Measurements from ENCODE around the gene SLIT3. TPM values are rescaled to one million over a fixed set of nuclear protein-coding genes. Genes with fewer than 3 reads are reported as not detected.

Gene SLIT3
- total and polyA plus RNA-seq, 2 experiments from 2014 or later, result 58.4 to 96.7 TPM

DNA sequence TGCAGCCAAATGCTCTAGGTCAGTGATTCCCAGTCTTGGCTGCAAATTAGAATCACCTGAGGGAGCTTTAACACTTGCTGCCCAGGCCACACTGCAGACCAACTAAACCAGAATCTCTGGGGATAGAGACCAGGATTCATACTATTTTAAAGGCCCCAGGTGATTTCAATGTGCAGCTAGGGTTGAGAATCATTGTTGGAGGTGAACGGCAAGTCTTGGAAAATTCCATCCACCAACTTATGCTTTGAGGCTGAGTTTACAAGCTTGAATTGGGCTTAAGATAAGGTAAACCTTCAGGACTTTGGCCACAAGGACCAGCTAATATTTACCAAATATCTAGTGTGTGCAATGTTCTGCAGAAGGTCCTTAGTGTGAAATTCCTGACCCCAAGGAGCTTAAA, 27.5 kb downstream of the SLIT3 start:
- Histone ChIP-seq H4K20me1 (ENCODE audit: insufficient read depth, poor library complexity, severe bottlenecking) (no peaks in the 10 kb centered on the region), H3K36me3 (replicated peaks; ENCODE audit: insufficient read depth, low read depth) (no peaks in the 10 kb centered on the region), H3K9me2 (replicated peaks; ENCODE audit: insufficient read depth) (no peaks in the 10 kb centered on the region), H3K9me3 (ENCODE audit: low read depth) (no peaks in the 10 kb centered on the region), H3K27ac (peak overlapping the region; percentile 58), H2AFZ (no peak overlapping the region), H3K4me1 (ENCODE audit: insufficient read depth) (peaks cover 28% of the 10 kb centered on the region), H3K4me2 (peak overlapping the region; percentile 24), H3K27me3 (no peaks in the 10 kb centered on the region), H3K4me3 (no peak overlapping the region), H3K79me2 (peaks cover 29% of the 10 kb centered on the region)
- WGBS (ENCODE audit: low lambda C conversion rate, missing lambda C conversion rate), result 35% methylated on average over 1 of the region's 1 CpG
- no peak for DNase-seq (ENCODE audit: low spot score)
- TF ChIP-seq CTCF (IDR thresholded peaks at IDR 0.05; ENCODE audit: poor library complexity) (no peak), EZH2 (IDR thresholded peaks at IDR 0.05; ENCODE audit: borderline replicate concordance) (no peak), EZH2phosphoT487 (IDR thresholded peaks at IDR 0.05; ENCODE audit: low read depth, severe bottlenecking, unreplicated experiment) (no peak)

- Histone ChIP-seq H3K27me3 (no peaks in the 10 kb centered on the region), H3K27ac (peak overlapping the region; percentile 58), H3K36me3 (replicated peaks; ENCODE audit: insufficient read depth, low read depth) (no peaks in the 10 kb centered on the region), H3K9me3 (ENCODE audit: low read depth) (no peaks in the 10 kb centered on the region), H3K79me2 (peaks cover 29% of the 10 kb centered on the region), H3K4me1 (ENCODE audit: insufficient read depth) (peaks cover 32% of the 10 kb centered on the region), H3K4me3 (no peak overlapping the region), H2AFZ (no peak overlapping the region), H3K4me2 (no peak overlapping the region), H4K20me1 (ENCODE audit: insufficient read depth, poor library complexity, severe bottlenecking) (no peaks in the 10 kb centered on the region), H3K9me2 (replicated peaks; ENCODE audit: insufficient read depth) (no peaks in the 10 kb centered on the region)
- TF ChIP-seq EZH2phosphoT487 (IDR thresholded peaks at IDR 0.05; ENCODE audit: low read depth, severe bottlenecking, unreplicated experiment) (no peak), CTCF (IDR thresholded peaks at IDR 0.05; ENCODE audit: poor library complexity) (no peak), EZH2 (IDR thresholded peaks at IDR 0.05; ENCODE audit: borderline replicate concordance) (no peak)
- 87% methylated on average over 12 of the region's 12 CpGs for WGBS (ENCODE audit: low lambda C conversion rate, missing lambda C conversion rate)
- DNase-seq (ENCODE audit: low spot score), result no peak
These were observed 28.1 kb downstream of the SLIT3 start for GRCh38 chr5:169272731-169273427.

- H3K27me3 ChIP-seq, result no peaks in the 10 kb centered on the region
- peaks cover 27% of the 10 kb centered on the region for H3K79me2 ChIP-seq
- no peaks in the 10 kb centered on the region for H3K9me3 ChIP-seq (ENCODE audit: low read depth)
- peaks cover 32% of the 10 kb centered on the region for H3K4me1 ChIP-seq (ENCODE audit: insufficient read depth)
- DNase-seq (ENCODE audit: low spot score), result no peak
- no peaks in the 10 kb centered on the region for H3K9me2 ChIP-seq (replicated peaks; ENCODE audit: insufficient read depth)
- H3K4me3 ChIP-seq, result no peak overlapping the region
- 95% methylated on average over 5 of the region's 5 CpGs for WGBS (ENCODE audit: low lambda C conversion rate, missing lambda C conversion rate)
- no peaks in the 10 kb centered on the region for H3K36me3 ChIP-seq (replicated peaks; ENCODE audit: insufficient read depth, low read depth)
- peak overlapping the region; percentile 58 for H3K27ac ChIP-seq
- H4K20me1 ChIP-seq (ENCODE audit: insufficient read depth, poor library complexity, severe bottlenecking), result no peaks in the 10 kb centered on the region
- no peak for TF ChIP-seq CTCF (IDR thresholded peaks at IDR 0.05; ENCODE audit: poor library complexity)
- H2AFZ ChIP-seq, result no peak overlapping the region
- H3K4me2 ChIP-seq, result no peak overlapping the region
These were observed 28.8 kb downstream of the SLIT3 start for GRCh38 chr5:169272111-169272510.
